NCI-H345 (cell line): ENCODE measurements around the gene TCF15.
"Not testable (repeated sequence)": the region's sequence is repeated elsewhere in the genome, so short reads cannot be mapped to it uniquely, and the experiment has no call there.

Experiments used
- DNase-seq: peaks from one replicate; lab custom pipeline; 2025; lab: John Stamatoyannopoulos, UW

The TCF15 gene

GRCh38 chr20:578940-579690 is 31.0 kb downstream of the TCF15 start:
- not testable (repeated sequence) for DNase-seq

GRCh38 chr20:577167-577791 is 32.8 kb downstream of the TCF15 start:
- DNase-seq, result no peak

DNA sequence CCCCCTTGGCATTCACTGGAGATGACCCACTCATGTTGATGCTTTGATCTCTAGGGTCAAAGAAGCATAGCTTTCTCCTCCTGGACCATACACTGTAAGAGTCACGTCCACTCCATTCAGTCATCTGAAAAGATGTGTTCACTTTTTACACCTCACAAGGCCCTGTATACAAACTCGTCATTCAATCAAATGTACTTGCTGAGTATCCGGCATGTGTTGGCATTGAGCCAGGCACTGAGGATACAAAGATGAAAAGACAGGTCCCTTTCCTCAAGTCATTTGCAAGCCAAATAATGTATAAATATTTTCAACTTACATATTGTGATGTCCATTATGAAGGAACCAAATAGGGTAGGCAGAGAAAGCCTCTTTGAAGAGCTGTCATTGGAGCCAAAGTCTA is 34.0 kb downstream of the TCF15 start:
- DNase-seq, result no peak

GRCh38 chr20:575230-575629 is 34.9 kb downstream of the TCF15 start:
- no peak for DNase-seq

DNA sequence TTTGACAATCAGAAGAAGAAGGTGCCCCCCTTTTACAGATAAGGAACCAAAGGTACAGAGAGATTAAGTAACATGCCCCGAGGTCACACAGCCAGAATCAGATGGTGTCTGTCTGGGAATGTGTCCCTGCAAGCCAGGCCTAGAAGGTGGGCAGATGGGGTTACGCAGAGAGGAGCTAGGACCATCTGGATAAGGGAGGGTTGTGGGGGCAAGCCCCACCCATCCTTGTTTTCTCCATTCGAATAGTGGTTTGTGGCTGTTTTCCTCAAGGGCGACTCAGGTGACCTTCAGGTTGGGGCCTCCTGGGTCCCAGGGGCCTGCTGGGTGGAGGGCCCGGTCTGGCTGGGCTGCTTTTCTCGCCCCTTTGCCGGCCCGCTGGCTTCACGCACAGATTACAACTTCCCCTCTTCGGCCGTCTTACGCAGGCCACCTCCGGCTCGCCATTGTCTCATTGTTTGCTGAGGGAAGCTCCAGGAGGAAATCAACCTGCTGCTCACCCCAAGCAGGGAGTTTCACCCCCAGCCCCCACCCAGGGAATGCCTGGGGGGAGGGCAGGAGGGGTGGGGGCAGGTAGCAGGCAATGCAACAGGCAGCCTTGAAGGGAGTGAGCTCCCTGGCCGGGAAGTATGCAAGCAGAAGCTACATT is 35.7 kb downstream of the TCF15 start:
- no peak for DNase-seq

GRCh38 chr20:573414-574296 is 36.5 kb downstream of the TCF15 start:
- DNase-seq, result no peak

DNA sequence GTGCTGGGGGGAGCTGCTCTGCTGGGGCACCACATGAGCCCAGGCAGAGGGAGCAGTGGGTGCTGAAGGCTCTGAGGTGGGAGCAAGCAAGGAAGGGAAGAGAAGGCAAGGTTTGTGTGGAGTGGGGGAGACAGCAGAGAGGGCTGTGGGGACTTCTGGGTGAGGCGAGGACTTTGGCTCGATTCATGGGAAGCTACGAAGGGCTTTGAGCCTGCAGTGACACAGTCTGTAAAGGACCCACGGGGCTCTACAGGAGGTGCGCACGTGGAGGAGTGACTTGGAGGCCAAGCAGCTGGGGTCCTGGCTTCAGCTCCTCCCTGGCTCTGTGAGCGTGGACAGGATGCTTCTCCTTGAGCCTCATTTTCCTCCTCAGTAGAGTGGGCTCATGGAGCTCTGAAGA is 37.4 kb downstream of the TCF15 start:
- no peak for DNase-seq

- no peak for DNase-seq
Observed at GRCh38 chr20:571754-572441, 38.2 kb downstream of the TCF15 start.

DNA sequence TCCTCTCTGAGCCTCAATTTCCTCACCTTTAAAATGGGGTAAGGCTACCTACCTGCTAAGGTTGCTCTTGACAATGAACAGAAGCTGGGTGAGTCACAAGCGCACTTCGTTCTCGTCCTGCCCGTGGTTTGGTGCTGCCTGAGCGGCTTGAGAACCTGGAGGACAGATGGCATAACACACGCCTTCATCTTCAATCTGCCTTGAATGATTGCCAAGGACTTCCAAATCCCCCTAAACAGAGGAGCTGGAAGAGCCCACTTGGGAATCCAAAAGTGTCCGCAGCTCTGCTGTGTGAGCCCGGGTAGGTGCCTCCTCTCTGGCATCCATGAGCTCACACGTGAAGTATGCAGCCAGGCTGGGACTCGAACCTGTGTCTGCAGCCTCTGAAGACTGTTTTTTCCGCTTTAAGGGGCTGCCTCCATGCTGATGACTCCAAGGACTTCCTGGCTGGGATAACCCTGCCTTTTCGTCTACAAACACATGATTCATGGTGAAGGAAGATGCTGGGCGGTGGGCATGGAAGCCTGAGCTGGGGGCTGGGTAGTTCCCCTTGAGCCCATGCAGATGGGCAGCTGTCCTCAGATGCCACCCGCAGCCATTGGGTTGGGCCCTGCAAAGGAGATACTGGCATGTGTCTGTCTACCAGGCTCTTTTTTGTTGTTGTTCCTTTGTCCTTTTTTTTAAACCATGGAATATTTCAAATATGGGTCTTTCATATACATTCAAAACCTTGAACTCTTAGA is 41.3 kb downstream of the TCF15 start:
- DNase-seq, result no peak

- DNase-seq, result no peak
Observed at GRCh38 chr20:568097-568652, 41.9 kb downstream of the TCF15 start.

GRCh38 chr20:564192-564591 is 45.9 kb downstream of the TCF15 start:
- no peak for DNase-seq

- no peak for DNase-seq
Observed at GRCh38 chr20:563187-563586, 46.9 kb downstream of the TCF15 start.

DNA sequence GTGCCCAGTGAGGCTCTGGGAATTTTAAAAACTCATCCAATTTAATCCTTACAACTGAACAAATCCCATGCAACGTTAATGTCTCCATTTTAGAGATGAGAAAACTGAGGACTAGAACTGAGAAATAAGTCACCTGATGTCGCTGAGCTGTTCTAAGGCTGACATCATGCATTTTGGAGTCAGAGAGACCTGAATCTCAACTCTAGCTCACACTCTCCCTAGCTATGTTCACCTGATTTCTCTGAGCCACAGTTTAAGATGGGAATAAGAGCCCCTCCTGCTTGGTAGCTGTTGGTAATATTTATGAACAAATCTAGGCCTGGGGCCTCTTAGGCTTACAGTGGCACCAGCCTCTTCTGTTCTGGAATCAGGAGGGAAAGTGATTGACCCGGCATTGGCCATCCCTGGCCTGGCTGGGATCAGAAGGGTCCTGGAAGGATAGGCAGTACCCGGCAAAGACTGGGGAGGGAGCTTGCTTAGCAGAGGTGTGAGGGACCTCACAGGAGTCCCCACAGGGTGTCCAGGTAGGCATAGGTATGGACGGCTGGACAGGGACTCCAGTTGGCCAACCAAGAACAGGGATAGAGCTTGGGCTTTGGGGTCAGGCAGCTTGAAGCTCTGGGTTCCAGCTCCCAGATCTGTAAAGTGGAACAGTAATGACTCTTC is 47.7 kb downstream of the TCF15 start:
- no peak for DNase-seq

DNA sequence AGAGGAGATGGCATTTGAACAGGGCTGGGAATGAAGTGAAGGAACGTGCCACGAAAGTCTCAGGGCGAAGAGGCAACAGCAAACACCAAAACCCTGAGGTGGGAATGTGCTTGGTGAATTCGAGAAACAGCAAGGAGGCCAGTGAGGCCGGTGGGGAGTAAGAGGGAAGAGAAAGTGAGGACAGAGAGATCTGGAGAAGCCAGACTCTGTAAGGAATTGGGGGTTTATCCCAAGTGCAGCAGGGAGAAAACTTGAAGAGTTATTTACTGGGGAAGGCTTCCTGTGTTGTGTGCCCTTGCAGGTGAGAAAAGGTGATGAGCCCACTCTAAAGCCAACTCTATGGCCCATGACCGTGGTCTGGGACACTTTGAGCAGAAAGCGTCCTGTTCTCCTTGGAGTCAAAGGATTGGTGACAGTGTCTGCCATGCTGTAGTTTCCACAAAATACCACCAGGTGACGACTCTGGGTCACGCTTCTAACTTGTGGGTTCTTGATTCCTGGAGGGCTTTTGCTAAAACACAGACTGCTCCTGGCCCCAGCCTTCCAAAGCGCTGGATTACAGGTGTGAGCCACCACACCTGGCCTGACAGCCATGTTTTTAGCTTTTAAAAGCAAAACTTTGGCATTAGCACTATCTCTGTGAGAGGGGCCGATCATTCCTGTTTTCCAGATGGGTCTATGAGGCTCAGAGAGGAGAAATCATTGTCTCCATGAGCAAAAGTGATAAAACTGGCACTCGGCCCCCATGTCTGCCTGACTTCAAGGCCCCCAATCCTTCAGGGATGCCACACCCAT is 48.5 kb downstream of the TCF15 start:
- peak; percentile 73 for DNase-seq

DNA sequence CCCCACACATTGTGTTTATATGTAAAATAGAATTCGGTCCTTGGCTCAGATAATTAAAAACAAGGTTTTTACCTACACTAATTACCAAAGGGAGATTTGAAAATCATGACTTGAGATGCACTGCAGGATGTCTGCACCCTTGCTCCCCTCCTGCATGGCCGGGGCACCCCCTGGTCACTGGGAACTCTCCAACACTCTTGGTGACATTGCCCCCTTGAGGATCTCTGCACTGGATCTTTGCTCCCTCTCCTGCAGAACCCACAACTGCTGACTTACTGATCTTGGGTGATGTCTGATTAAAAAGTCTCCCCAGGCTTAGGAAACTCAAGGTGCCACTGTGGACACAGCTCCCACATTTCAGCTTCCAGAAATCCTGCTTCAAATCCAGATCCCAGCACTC is 49.4 kb downstream of the TCF15 start:
- DNase-seq, result no peak

- no peak for DNase-seq
Observed at GRCh38 chr20:558117-558516, 52.0 kb downstream of the TCF15 start.

GRCh38 chr20:556984-557383 is 53.1 kb downstream of the TCF15 start:
- DNase-seq, result no peak

GRCh38 chr20:555976-556385 is 54.1 kb downstream of the TCF15 start:
- DNase-seq, result peak; percentile 62
